Effector memory CD4-positive, alpha-beta T cell (primary cell): ENCODE measurements around the gene SLC3A2.
A peak's percentile ranks its signal among the peaks of the same experiment; 100 is the strongest.

Source experiments
- DNase-seq, 3 donors: peaks; one replicate each; pipeline ENCODE4 v3.0.0-alpha.2; 2020
- H3K27ac ChIP-seq: 2 replicates; pipeline ENCODE4 v1.7.0; 2013; ENCODE audit warnings: mild to moderate bottlenecking, low read length, moderate library complexity; ENCODE audit not compliant: insufficient read depth, poor library complexity, severe bottlenecking
- H3K27me3 ChIP-seq: replicated peaks from 2 replicates; pipeline ENCODE4 v1.7.0; 2013; ENCODE audit warnings: mild to moderate bottlenecking, low read length; ENCODE audit not compliant: insufficient read depth, control insufficient read depth, poor library complexity, severe bottlenecking
- H3K36me3 ChIP-seq: 2 replicates; pipeline ENCODE4 v1.7.0; 2013; ENCODE audit warnings: mild to moderate bottlenecking, low read length, moderate library complexity; ENCODE audit not compliant: control insufficient read depth, insufficient read depth
- H3K4me1 ChIP-seq: 2 replicates; pipeline ENCODE4 v1.7.0; 2013; ENCODE audit warnings: low read length, mild to moderate bottlenecking; ENCODE audit not compliant: control insufficient read depth, insufficient read depth, poor library complexity, severe bottlenecking
- H3K4me3 ChIP-seq: 2 replicates; pipeline ENCODE4 v1.7.0; 2013; ENCODE audit warnings: low read length, low read depth, mild to moderate bottlenecking; ENCODE audit not compliant: insufficient read depth, poor library complexity, severe bottlenecking
- H3K9me3 ChIP-seq: 2 replicates; pipeline ENCODE4 v1.7.0; 2013; ENCODE audit warnings: mild to moderate bottlenecking, low read length, moderate library complexity; ENCODE audit not compliant: control insufficient read depth

SLC3A2 gene

DNA sequence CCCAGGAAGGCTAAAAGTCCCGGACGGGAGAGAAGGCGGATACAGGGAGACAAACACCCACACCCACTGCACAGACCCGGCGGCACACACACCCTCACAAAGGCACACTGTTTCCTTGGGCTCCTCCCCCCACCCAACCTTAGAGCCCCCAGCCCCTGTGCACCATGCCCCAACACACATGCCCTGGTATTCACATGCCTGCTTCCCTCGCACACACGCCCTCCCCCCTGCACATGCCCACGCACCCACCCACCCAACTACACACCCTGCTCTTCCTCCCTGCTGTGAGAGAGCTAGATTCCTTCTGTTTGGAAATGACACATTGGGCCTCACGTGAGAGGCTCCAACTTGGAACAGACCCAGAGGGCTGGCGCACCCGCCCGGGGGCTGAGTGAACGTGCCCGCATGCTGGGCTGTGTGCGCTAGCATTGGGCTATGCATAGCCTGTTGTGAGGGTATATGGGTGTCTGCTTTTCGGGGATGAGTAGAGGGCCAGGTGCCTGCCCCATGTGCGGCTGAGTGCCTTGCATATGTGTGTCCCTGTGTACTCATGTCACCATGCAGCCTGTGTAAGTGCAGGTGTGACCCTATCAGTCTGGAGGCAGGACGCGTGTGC, 41.0 kb downstream of the SLC3A2 start:
- Histone ChIP-seq H3K4me3 (no peak overlapping the region), H3K27me3 (peaks cover 41% of the 10 kb centered on the region), H3K9me3 (no peaks in the 10 kb centered on the region), H3K36me3 (no peaks in the 10 kb centered on the region), H3K27ac (no peak overlapping the region), H3K4me1 (peaks cover 19% of the 10 kb centered on the region)
- DNase-seq: no peak

DNA sequence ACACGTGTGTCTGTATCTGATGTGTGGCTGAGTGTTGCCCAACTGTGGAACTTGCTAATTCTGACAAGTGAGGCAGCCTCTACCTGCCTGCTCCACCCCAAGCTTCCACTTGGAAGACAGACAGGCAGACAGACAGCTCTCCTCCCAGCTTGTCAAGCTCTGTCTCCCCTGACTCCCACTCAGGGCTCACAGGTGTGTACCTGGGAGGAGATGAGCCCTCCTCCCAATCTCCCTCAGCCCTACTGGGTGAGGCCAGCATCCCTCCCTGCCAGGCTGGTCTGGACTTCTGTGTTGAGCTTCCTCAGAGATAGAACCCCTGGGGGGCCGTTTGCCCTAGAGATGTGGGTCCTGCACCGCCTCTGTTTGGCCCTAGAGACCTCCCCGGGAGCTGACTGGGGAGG, 41.5 kb downstream of the SLC3A2 start:
- DNase-seq: no peak
- H3K27me3 ChIP-seq: peaks cover 46% of the 10 kb centered on the region
- no peak overlapping the region for H3K4me3 ChIP-seq
- H3K9me3 ChIP-seq: no peaks in the 10 kb centered on the region
- H3K36me3 ChIP-seq: no peaks in the 10 kb centered on the region
- H3K4me1 ChIP-seq: peaks cover 21% of the 10 kb centered on the region
- no peak overlapping the region for H3K27ac ChIP-seq

DNA sequence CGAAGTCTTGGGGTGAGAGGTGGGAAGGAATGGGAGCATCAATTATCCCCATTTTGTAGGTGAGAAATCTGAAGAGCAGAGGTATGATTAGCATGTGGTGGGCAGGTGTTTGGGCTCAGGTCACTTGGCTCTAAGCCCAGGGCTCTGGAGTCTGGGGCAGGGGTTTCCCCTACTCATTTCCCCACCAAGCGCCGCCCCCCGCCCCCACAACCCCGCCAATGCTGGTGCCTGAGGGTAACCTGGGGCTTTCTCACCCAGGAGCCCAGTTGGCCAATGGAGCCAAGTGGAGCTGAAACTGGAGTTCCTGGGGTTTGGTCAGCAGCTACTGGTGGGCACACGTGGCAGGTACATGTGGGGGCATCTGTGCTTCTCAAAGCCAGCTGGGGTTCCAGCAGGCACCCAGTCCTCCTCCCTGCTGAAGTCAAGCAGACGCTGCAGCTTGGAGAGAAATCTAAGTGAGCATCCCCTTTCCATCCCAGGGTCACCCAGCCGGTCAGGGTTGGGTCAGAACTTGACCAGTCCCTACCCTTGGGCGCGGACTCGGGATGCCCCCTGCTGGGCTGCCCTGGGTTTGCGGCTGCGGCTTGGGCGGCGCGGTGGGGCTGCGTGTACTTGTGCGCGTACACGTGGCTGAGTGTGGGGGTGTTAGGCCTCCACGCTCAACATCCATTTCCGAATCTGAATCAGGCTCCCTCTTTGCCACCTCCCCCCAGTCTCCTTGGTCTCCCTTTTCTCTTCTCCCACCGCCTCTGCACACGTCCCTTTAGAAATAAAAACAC, 42.1 kb downstream of the SLC3A2 start:
- Histone ChIP-seq H3K9me3 (no peaks in the 10 kb centered on the region), H3K27me3 (peaks cover 51% of the 10 kb centered on the region), H3K4me1 (peaks cover 21% of the 10 kb centered on the region), H3K27ac (no peak overlapping the region), H3K4me3 (no peak overlapping the region), H3K36me3 (no peaks in the 10 kb centered on the region)
- no peak for DNase-seq

DNA sequence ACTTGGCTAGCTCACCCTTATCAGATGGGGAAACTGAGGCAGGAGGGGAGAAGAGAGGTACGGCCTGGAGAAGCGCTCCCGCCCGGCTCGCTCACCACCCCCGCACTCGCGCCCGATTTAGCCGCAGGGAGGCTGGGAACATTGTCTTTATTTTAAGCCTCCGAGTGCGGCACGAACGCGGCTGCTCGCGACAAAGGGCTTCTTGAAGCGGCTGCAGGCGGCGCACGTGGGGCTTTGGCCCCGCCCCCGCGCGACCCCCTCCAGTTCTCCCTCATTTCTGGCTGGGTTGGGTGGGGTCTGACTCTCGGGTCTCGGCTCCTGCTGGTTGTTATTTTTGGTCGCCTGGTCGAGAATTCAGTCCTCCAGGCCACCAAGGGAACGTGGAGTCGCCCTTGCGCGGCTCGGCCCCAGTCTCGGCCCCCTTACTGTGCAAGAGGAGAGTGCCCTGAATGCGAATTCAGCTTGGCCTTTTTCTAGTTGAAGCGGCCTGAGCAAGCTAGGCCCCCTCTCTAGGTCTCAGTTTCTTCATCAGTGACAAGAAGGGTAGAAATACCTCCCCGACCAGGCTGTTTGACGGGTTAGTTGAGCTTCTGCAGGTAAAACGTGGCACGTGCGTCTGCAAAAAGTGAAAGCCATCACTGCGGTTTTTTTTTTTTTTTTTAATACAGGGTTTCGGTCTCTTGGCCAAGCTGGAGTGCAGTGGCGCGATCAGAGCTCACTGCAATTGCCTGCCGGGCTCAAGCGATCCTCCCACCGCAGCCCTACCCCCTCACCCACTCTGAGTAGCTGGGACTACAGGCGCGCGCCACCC, 43.1 kb downstream of the SLC3A2 start:
- H3K9me3 ChIP-seq: no peaks in the 10 kb centered on the region
- DNase-seq: no peak
- peaks cover 58% of the 10 kb centered on the region for H3K27me3 ChIP-seq
- H3K27ac ChIP-seq: no peak overlapping the region
- H3K4me1 ChIP-seq: peaks cover 21% of the 10 kb centered on the region
- peak overlapping the region; percentile 48 for H3K4me3 ChIP-seq
- H3K36me3 ChIP-seq: no peaks in the 10 kb centered on the region

DNA sequence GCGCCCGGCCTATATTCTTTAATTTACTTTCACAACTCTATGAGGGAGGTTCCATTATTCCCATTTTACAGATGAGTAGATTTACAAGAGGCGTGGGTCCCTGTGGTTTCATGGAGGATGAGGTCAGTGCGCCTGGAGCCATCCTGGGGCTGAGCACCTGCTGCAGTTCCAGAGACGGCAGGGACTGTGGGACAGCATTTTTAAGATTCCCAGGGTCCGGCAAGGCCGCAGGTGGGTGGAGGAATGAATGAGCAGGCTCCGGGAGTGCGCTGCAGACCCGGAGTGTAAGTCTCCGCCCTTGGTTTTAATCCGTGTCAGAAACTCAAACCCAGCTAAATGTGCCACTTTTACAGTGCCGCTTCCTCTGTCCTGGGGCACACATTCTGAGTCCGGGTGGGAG, 44.6 kb downstream of the SLC3A2 start:
- Histone ChIP-seq H3K4me1 (peaks cover 21% of the 10 kb centered on the region), H3K27me3 (peaks cover 63% of the 10 kb centered on the region)
- DNase-seq: no peak

DNA sequence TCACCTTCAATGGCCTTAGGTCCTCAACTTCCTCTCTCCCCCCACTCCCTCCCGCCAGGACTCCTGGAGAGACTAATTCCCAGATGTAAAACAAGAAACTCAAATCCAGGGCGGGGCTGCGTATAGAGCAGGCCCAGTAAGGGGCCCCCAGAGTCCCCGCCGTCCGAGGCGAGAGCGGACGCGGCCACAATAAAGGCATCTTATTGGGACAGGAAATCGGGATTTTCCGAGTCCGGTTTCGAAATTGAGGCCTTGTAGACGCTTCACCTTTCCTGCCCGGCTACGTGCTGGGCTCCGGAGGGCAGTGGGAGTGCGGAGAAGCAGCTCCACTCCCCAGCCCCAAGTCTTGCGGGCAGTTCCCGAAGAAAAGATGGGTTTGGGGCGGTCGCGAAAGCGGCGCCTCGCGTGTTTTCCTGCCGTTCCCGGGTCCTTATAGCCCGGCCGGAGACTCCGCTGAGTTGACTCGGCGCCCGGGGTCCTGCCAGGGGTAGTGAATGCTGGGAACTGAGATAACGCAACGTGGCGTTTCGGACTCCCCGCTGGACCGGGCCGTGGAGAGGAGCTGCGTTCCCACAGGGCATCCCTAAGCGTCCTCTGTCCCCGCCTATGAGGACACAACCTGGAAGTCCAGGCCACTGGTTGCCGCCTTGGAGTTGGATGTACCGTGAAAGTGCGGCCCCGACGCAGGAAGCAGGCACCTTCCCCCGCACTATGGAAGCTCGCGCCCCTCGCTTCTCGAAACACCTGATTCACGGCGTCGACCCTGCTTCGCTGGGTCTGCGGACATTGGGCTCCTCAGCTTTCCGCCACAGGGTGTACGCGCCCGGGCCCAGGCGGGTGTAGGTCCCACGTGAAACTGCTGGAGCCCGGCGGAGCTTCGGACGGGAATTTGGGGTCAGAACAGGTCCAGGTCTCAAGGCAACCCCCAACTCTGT, 45.3 kb downstream of the SLC3A2 start:
- Histone ChIP-seq H3K27ac (no peak overlapping the region), H3K36me3 (no peaks in the 10 kb centered on the region), H3K4me1 (peaks cover 21% of the 10 kb centered on the region), H3K27me3 (peaks cover 63% of the 10 kb centered on the region), H3K4me3 (peak overlapping the region; percentile 32), H3K9me3 (no peaks in the 10 kb centered on the region)
- DNase-seq: no peak

More for the DNA sequence above, 44.6 kb downstream of the SLC3A2 start:
- Histone ChIP-seq H3K27ac (no peak overlapping the region), H3K4me3 (peak overlapping the region; percentile 32), H3K36me3 (no peaks in the 10 kb centered on the region), H3K9me3 (no peaks in the 10 kb centered on the region)

DNA sequence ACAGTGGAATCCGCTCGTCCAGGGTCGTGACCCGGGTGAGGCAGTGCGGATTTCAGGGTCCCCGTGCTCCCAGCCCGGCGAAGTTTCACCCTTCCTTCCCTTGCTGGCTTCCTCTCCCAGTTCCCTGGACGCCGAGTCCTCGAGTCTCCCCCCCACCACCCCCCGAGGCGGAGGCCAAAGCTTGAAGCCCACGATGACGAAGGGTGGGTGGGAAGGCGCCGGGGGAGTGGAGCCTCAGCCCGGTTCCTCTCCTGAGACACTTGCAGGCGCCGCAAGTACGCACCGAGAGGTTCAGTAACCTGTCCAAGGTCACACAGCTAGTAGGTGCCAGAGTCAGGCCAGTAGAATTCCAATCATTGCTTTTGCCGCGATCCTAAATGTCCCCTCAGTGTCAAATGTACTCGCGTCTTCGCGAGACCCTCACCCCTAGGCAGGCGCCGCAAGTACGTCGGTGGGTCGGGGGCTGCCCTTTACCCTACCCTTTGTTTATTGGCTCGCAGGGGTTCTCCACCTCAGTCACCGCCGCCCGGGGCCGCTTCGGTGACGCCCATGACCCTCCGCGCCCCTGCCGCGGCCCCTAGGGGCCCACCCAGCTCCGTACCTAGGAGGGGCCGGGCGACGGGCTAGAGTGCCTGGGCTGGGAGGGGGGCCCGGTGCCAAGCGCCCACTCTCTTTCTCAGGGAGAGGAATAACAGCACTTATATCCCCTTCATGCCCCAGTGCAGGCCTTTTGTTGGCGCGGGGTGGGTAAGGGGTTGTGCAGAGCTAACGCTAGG, 46.2 kb downstream of the SLC3A2 start:
- H3K4me1 ChIP-seq: peaks cover 21% of the 10 kb centered on the region
- no peak for DNase-seq
- no peaks in the 10 kb centered on the region for H3K36me3 ChIP-seq
- H3K9me3 ChIP-seq: no peaks in the 10 kb centered on the region
- H3K4me3 ChIP-seq: no peak overlapping the region
- H3K27me3 ChIP-seq: peaks cover 63% of the 10 kb centered on the region
- H3K27ac ChIP-seq: no peak overlapping the region

DNA sequence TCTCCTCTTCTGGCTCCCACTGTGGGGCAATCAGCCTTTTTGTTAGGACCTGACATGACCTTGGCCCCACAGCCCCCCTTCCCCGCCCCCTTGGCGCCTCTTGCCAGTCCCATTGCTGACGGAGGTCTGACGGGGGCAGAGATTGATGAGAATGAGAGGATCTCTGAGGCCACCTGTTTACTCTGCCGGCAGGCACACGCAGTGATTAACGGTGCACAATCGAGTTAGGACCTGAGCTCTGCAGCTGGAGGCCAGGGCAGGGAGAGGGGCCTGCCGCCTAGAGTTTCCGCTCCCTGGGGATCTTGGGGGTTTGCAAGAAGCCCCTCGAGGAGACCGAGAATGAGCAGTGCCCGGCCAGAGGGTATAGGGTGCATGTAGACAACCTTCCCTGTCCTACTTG, 47.3 kb downstream of the SLC3A2 start:
- no peaks in the 10 kb centered on the region for H3K9me3 ChIP-seq
- H3K36me3 ChIP-seq: no peaks in the 10 kb centered on the region
- H3K27ac ChIP-seq: no peak overlapping the region
- H3K4me1 ChIP-seq: peaks cover 21% of the 10 kb centered on the region
- H3K27me3 ChIP-seq: peaks cover 53% of the 10 kb centered on the region
- H3K4me3 ChIP-seq: no peak overlapping the region
- DNase-seq: no peak

DNA sequence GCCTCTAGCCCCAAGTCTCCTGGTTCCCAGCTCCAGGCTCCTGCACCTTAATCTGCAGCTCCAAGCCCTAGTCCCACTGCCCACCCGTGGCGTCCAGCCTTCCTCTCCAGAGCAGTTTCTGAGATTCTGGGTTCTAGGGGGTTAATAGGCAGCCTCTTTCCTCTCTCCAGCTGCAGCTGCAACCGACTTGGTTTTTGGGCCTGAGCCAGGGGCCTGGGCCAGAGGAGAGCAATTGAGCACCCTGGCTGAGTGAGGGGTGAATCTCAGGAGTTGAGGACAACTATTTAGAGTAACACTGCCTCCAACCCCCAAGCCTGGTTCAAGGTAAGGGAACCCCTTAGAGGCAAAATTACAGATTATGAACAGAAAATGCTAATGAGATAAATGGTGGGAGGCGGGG, 49.5 kb downstream of the SLC3A2 start:
- Histone ChIP-seq H3K9me3 (no peaks in the 10 kb centered on the region), H3K27me3 (peaks cover 38% of the 10 kb centered on the region), H3K36me3 (no peaks in the 10 kb centered on the region), H3K4me3 (no peak overlapping the region), H3K4me1 (peaks cover 15% of the 10 kb centered on the region), H3K27ac (no peak overlapping the region)
- DNase-seq: no peak
